ENCODE results near the gene NTN5. TPM values are rescaled to one million over a fixed set of nuclear protein-coding genes. Genes with fewer than 3 reads are reported as not detected.

NTN5 gene
- total RNA-seq, 3 donors from 2014 or later: 0.22 to 1.2 (median 0.46) TPM

DNA sequence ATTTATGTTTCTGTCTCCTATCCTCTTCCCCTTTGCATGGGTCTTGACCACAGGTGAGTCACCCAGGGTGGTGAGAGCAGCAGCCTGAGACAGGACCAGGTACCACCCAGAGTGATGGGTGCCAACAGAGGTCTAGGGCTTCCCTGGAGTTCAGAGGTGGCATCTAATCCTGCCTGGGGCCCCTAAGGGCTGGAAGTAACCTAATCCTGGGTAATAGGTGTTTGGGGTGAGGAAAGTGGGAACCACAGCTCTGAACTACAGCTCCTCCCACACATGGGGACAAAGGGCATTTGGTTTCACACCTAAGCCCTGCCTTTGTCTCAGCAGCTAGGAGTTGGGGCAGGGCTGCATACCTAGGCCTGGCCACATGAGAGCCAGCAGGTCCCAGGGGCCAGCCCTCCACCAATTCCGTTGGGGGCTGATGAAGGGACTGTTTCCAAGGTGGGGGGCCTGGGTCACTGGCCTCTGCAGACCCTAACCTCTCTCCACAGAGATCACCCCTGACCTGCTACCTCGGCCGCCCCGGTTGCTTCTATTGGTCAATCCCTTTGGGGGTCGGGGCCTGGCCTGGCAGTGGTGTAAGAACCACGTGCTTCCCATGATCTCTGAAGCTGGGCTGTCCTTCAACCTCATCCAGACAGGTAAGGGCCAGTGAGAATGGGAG is 45.5 kb downstream of the NTN5 start:
- peaks cover 54% of the 10 kb centered on the region for H3K4me1 ChIP-seq (ENCODE audit: low read depth)
- TF ChIP-seq, protein P1, sequence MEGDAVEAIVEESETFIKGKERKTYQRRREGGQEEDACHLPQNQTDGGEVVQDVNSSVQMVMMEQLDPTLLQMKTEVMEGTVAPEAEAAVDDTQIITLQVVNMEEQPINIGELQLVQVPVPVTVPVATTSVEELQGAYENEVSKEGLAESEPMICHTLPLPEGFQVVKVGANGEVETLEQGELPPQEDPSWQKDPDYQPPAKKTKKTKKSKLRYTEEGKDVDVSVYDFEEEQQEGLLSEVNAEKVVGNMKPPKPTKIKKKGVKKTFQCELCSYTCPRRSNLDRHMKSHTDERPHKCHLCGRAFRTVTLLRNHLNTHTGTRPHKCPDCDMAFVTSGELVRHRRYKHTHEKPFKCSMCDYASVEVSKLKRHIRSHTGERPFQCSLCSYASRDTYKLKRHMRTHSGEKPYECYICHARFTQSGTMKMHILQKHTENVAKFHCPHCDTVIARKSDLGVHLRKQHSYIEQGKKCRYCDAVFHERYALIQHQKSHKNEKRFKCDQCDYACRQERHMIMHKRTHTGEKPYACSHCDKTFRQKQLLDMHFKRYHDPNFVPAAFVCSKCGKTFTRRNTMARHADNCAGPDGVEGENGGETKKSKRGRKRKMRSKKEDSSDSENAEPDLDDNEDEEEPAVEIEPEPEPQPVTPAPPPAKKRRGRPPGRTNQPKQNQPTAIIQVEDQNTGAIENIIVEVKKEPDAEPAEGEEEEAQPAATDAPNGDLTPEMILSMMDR (IDR thresholded peaks at IDR 0.05): no peak
- H3K36me3 ChIP-seq (ENCODE audit: low read depth): no peaks in the 10 kb centered on the region
- H3K9me3 ChIP-seq: no peaks in the 10 kb centered on the region
- ATAC-seq (peak; percentile 43), DNase-seq (peak; percentile 69 to 76 (median 71))
- H3K4me3 ChIP-seq: no peak overlapping the region
- intact Hi-C loops (cut with DNase I, micrococcal nuclease): no loop called here

DNA sequence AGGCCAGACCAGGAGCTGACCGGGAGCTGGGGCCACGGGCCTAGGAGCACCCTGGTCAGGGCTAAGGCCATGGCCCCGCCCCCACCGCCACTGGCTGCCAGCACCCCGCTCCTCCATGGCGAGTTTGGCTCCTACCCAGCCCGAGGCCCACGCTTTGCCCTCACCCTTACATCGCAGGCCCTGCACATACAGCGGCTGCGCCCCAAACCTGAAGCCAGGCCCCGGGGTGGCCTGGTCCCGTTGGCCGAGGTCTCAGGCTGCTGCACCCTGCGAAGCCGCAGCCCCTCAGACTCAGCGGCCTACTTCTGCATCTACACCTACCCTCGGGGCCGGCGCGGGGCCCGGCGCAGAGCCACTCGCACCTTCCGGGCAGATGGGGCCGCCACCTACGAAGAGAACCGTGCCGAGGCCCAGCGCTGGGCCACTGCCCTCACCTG is 46.9 kb downstream of the NTN5 start:
- H3K4me1 ChIP-seq (ENCODE audit: low read depth): peaks cover 45% of the 10 kb centered on the region
- intact Hi-C loops (cut with DNase I, micrococcal nuclease): no loop called here
- TF ChIP-seq, protein P1 (IDR thresholded peaks at IDR 0.05): no peak
- no peaks in the 10 kb centered on the region for H3K36me3 ChIP-seq (ENCODE audit: low read depth)
- DNase-seq: peak; percentile 39 to 76 (median 64)
- ATAC-seq: no peak
- no peaks in the 10 kb centered on the region for H3K9me3 ChIP-seq
- no peak overlapping the region for H3K4me3 ChIP-seq

DNA sequence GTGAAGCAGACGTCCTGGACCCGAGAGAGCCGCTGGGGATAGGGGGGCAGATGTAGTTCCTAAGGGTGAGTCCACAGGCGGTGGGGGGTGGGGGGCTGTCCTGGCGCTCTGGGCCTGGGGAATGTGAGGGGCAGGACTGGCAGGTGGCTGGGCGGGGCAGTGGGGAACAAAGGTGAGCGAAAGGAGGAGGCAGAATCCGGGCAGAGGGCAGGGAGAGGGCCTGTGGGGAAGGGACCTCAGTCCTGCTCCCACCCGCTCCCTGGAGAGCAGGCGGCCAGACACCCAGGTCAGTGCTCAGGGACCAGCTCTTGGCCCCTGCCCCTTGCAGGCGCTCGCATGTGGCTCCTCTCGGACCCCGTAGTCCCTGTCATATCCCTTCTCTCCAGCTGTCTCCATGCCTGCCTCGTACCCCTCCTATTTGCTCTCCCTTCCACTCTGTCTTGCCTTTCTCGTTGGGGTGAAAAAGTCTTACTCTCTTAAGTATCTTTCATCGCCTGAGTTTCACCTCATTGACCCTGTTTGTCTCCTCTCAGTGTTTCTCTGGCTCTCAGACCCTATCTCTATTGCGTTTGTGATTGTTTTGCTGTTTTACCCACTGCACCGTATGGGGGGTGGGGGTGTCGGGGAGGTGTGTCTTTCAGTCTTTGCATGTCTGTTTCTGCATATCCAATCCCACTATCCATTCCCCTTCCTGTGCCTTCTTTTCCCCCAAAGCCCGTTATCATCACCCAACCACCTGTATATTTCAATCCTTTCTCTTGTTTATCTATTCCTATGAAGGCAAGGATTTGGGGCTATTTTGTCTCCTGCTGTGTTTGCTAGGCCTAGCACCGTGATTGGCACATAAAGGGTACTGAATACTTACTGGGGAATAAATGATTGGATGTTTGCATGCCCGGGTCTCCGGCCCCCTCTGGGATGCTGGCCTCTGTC is 47.8 kb downstream of the NTN5 start:
- TF ChIP-seq, protein P1 (IDR thresholded peaks at IDR 0.05): no peak
- peaks cover 38% of the 10 kb centered on the region for H3K4me1 ChIP-seq (ENCODE audit: low read depth)
- H3K4me3 ChIP-seq: no peak overlapping the region
- H3K9me3 ChIP-seq: no peaks in the 10 kb centered on the region
- peak; percentile 76 to 85 (median 83) for DNase-seq
- intact Hi-C loops (cut with DNase I, micrococcal nuclease): no loop called here
- ATAC-seq: peak; percentile 53
- H3K36me3 ChIP-seq (ENCODE audit: low read depth): no peaks in the 10 kb centered on the region

DNA sequence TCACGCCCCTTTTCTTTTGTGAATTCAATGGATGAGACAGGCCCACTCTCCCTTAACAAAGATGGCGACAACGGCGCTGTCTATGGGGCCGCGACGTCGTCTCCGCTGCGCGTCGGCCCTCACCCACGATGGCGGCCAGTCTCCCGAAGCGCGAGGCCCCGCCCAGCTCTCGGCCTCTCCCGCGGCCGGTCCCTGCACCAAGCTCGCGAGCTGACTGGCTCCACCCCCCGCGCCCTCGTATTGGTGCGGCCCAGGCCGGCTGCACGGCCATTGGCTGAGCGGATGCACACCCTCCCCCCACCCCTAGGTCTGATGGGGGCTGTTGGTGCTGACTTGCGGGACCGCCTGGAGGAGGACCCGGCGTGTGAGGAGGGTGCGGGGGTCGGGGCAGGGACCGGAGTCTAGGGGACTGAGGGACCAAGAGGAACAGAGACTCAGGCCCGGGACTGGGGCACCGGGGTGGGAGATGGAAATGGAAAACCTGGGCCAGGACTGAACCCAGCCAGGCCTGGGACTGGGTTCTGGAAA is 48.7 kb downstream of the NTN5 start:
- intact Hi-C loops (cut with DNase I, micrococcal nuclease): no loop called here
- Histone ChIP-seq H3K4me1 (ENCODE audit: low read depth) (peaks cover 38% of the 10 kb centered on the region), H3K4me3 (peak overlapping the region; percentile 20), H3K36me3 (ENCODE audit: low read depth) (peaks cover 2% of the 10 kb centered on the region), H3K9me3 (no peaks in the 10 kb centered on the region)
- TF ChIP-seq, protein P1 (IDR thresholded peaks at IDR 0.05): no peak
- ATAC-seq: peak; percentile 80
- DNase-seq: peak; percentile 98 to 99 (median 99)

DNA sequence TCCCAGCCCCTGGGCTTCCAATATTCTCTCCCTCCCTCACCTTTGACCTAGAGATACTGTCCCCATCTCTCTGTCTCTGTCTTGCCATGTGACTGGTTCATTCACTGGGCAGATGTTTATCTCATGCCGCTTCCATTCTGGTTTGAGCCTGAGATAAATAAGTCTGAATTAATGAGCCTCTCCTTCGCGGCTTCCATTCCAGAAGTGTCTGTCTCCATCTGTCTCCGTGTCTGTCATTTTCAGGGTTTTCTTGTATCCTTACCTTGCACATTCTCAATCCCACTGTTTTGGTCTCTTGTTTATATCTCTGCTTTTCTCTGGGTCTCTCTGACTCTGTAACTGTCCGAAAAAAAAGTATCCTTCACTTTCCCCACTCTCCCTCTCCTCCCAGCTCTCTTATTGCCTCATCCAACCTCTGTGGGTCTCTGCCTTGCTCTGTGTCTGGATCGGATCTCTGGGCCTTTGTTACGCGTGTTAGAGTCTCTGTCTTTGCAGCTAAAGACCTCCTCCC is 49.2 kb downstream of the NTN5 start:
- H3K4me3 ChIP-seq: no peak overlapping the region
- intact Hi-C loops (cut with DNase I, micrococcal nuclease): no loop called here

More for the DNA sequence above, 49.2 kb downstream of the NTN5 start:
- ATAC-seq: no peak
- DNase-seq: no peak
- Histone ChIP-seq H3K4me1 (ENCODE audit: low read depth) (peaks cover 34% of the 10 kb centered on the region), H3K36me3 (ENCODE audit: low read depth) (peaks cover 3% of the 10 kb centered on the region), H3K9me3 (no peaks in the 10 kb centered on the region)
- TF ChIP-seq, protein P1 (IDR thresholded peaks at IDR 0.05): no peak

All from mucosa of descending colon (tissue), 3 donors.